ENCODE data around the gene STK39.

DNA sequence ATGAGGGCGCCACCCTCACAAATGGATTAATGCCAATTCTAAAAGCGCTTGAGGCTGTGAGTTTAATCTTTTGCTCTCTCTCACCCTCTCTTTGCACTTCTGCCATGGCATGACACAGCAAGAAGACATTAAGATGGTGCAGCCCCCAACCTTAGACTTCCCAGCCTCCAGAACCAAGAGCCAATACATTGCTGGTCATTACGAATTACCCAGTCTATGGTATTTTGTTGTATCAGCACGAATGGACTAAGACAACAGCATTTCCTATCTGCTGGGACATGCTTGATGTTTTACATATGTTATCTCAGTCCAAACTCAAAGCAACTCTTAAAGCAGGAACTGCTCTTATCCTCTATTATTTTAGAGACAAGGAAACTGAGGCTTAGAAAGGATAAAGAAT is 222.9 kb downstream of the STK39 start:
- TF ChIP-seq, protein P1, sequence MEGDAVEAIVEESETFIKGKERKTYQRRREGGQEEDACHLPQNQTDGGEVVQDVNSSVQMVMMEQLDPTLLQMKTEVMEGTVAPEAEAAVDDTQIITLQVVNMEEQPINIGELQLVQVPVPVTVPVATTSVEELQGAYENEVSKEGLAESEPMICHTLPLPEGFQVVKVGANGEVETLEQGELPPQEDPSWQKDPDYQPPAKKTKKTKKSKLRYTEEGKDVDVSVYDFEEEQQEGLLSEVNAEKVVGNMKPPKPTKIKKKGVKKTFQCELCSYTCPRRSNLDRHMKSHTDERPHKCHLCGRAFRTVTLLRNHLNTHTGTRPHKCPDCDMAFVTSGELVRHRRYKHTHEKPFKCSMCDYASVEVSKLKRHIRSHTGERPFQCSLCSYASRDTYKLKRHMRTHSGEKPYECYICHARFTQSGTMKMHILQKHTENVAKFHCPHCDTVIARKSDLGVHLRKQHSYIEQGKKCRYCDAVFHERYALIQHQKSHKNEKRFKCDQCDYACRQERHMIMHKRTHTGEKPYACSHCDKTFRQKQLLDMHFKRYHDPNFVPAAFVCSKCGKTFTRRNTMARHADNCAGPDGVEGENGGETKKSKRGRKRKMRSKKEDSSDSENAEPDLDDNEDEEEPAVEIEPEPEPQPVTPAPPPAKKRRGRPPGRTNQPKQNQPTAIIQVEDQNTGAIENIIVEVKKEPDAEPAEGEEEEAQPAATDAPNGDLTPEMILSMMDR (IDR thresholded peaks at IDR 0.05; ENCODE audit: insufficient read depth, low read length): no peak
- TF ChIP-seq POLR2AphosphoS5 (IDR thresholded peaks at IDR 0.05; ENCODE audit: low read depth) (no peak), GABPA (IDR thresholded peaks at IDR 0.05; ENCODE audit: low read depth) (no peak)
- TF ChIP-seq, protein P2, sequence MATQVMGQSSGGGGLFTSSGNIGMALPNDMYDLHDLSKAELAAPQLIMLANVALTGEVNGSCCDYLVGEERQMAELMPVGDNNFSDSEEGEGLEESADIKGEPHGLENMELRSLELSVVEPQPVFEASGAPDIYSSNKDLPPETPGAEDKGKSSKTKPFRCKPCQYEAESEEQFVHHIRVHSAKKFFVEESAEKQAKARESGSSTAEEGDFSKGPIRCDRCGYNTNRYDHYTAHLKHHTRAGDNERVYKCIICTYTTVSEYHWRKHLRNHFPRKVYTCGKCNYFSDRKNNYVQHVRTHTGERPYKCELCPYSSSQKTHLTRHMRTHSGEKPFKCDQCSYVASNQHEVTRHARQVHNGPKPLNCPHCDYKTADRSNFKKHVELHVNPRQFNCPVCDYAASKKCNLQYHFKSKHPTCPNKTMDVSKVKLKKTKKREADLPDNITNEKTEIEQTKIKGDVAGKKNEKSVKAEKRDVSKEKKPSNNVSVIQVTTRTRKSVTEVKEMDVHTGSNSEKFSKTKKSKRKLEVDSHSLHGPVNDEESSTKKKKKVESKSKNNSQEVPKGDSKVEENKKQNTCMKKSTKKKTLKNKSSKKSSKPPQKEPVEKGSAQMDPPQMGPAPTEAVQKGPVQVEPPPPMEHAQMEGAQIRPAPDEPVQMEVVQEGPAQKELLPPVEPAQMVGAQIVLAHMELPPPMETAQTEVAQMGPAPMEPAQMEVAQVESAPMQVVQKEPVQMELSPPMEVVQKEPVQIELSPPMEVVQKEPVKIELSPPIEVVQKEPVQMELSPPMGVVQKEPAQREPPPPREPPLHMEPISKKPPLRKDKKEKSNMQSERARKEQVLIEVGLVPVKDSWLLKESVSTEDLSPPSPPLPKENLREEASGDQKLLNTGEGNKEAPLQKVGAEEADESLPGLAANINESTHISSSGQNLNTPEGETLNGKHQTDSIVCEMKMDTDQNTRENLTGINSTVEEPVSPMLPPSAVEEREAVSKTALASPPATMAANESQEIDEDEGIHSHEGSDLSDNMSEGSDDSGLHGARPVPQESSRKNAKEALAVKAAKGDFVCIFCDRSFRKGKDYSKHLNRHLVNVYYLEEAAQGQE (IDR thresholded peaks at IDR 0.05; ENCODE audit: insufficient replicate concordance, low read depth): no peak

Data from HL-60 (cell line).